IMR-90 (cell line): ENCODE results near the gene CARNS1. TPM values are rescaled to one million over a fixed set of nuclear protein-coding genes. Genes with fewer than 3 reads are reported as not detected.

ENCODE experiments used
- ATAC-seq: fragments of 200-7000 bp; cut with Tn5 transposase; 2 replicates; pipeline ENCODE4 v1.9.1; 2020; ENCODE audit warnings: low read depth, mild to moderate bottlenecking, moderate library complexity
- BruUV-seq: library from RNA; stranded (reverse); fragments of 400-500 nt; replicated peaks from 2 replicates; lab custom pipeline; 2021; lab: Mats Ljungman, UMichigan
- CTCF ChIA-PET: fragments of 300-600 bp; formaldehyde crosslinking; extraction: SDS; loops from one replicate; lab custom pipeline; 2021; ENCODE audit warnings: antibody characterized with exemption; lab: Yijun Ruan, JAX
- POLR2A ChIA-PET: fragments of 300-600 bp; sonication (Branson Sonifier 250); formaldehyde crosslinking; loops from one replicate; lab custom pipeline; 2022; ENCODE audit warnings: antibody characterized with exemption; ENCODE audit not compliant: unreplicated experiment; lab: Charles Lee
- DNase-seq: peaks from one replicate; pipeline ENCODE4 v3.0.0; 2013
- H2AFZ ChIP-seq: replicated peaks from 2 replicates; pipeline ENCODE3; 2013; ENCODE audit warnings: low read length, mild to moderate bottlenecking; ENCODE audit not compliant: poor library complexity
- H2AK5ac ChIP-seq: 2 replicates; pipeline ENCODE4 v1.6.1; 2013; ENCODE audit warnings: low read depth, low read length, inconsistent platforms
- H2AK9ac ChIP-seq: replicated peaks from 2 replicates; pipeline ENCODE3; 2013; ENCODE audit warnings: mild to moderate bottlenecking, low read depth, low read length, moderate library complexity; ENCODE audit not compliant: poor library complexity
- H2BK120ac ChIP-seq: 2 replicates; pipeline ENCODE4 v1.6.1; 2013; ENCODE audit warnings: low read depth, low read length, inconsistent platforms
- H2BK15ac ChIP-seq: 3 replicates; pipeline ENCODE4 v1.6.1; 2013; ENCODE audit warnings: low read depth, low read length, inconsistent platforms
- H2BK20ac ChIP-seq: 2 replicates; pipeline ENCODE4 v1.6.1; 2013; ENCODE audit warnings: low read depth, mild to moderate bottlenecking, inconsistent platforms, low read length, moderate library complexity
- H2BK5ac ChIP-seq: 2 replicates; pipeline ENCODE4 v1.6.1; 2013; ENCODE audit warnings: mild to moderate bottlenecking, low read depth, low read length, inconsistent platforms; ENCODE audit not compliant: poor library complexity, severe bottlenecking
- H3K14ac ChIP-seq: replicated peaks from 2 replicates; pipeline ENCODE4 v1.6.1; 2013; ENCODE audit warnings: low read depth, low read length, inconsistent platforms
- H3K18ac ChIP-seq: 2 replicates; pipeline ENCODE4 v1.6.1; 2013; ENCODE audit warnings: low read depth, low read length, control low read depth
- H3K23ac ChIP-seq: 2 replicates; pipeline ENCODE4 v1.6.1; 2013; ENCODE audit warnings: low read depth, low read length, inconsistent platforms
- H3K27ac ChIP-seq: 2 replicates; pipeline ENCODE4 v1.5.1; 2013; ENCODE audit warnings: mild to moderate bottlenecking, control low read depth, low read length; ENCODE audit not compliant: insufficient read depth
- H3K27me3 ChIP-seq: 2 replicates; pipeline ENCODE4 v1.6.1; 2013; ENCODE audit warnings: low read length; ENCODE audit not compliant: control insufficient read depth, insufficient read depth
- H3K36me3 ChIP-seq: 2 replicates; pipeline ENCODE4 v1.6.1; 2013; ENCODE audit warnings: low read length, mixed read lengths; ENCODE audit not compliant: control insufficient read depth, insufficient read depth
- H3K4ac ChIP-seq: 2 replicates; pipeline ENCODE4 v1.6.1; 2013; ENCODE audit warnings: low read depth, low read length, inconsistent platforms
- H3K4me1 ChIP-seq: 2 replicates; pipeline ENCODE4 v1.6.1; 2013; ENCODE audit warnings: low read length, mixed read lengths; ENCODE audit not compliant: control insufficient read depth, insufficient read depth
- H3K4me2 ChIP-seq: 2 replicates; pipeline ENCODE4 v1.6.1; 2013; ENCODE audit warnings: low read depth, mild to moderate bottlenecking, control low read depth, low read length, moderate library complexity
- H3K4me3 ChIP-seq: 2 replicates; pipeline ENCODE4 v1.5.1; 2013; ENCODE audit warnings: low read depth, mild to moderate bottlenecking, control low read depth, low read length, moderate library complexity; ENCODE audit not compliant: insufficient read depth
- H3K56ac ChIP-seq: 2 replicates; pipeline ENCODE4 v1.6.1; 2013; ENCODE audit warnings: low read length, inconsistent platforms; ENCODE audit not compliant: insufficient read depth; ENCODE audit errors: extremely low read depth
- H3K79me1 ChIP-seq, 2 experiments: 2 replicates each; pipeline ENCODE4 v1.6.1; 2013; ENCODE audit warnings: low read length in 2 of 2, inconsistent platforms in 1 of 2, low read depth in 1 of 2
- H3K9ac ChIP-seq: 2 replicates; pipeline ENCODE4 v1.6.1; 2013; ENCODE audit warnings: low read depth, low read length, control low read depth
- H3K9me1 ChIP-seq: 2 replicates; pipeline ENCODE4 v1.6.1; 2013; ENCODE audit warnings: low read length, inconsistent platforms; ENCODE audit not compliant: insufficient read depth
- H3K9me3 ChIP-seq: 2 replicates; pipeline ENCODE4 v1.6.1; 2013; ENCODE audit warnings: low read length; ENCODE audit not compliant: control insufficient read depth, insufficient read depth
- H4K20me1 ChIP-seq: 2 replicates; pipeline ENCODE4 v1.6.1; 2013; ENCODE audit warnings: low read length, inconsistent platforms; ENCODE audit not compliant: insufficient read depth
- H4K5ac ChIP-seq: 2 replicates; pipeline ENCODE4 v1.6.1; 2013; ENCODE audit warnings: mild to moderate bottlenecking, low read depth, low read length, control low read depth
- H4K8ac ChIP-seq, 2 experiments: 2 replicates each; pipeline ENCODE4 v1.6.1; 2013; ENCODE audit warnings: low read depth in 2 of 2, low read length in 2 of 2, control low read depth in 1 of 2, inconsistent platforms in 1 of 2
- H4K91ac ChIP-seq: 2 replicates; pipeline ENCODE4 v1.6.1; 2013; ENCODE audit warnings: low read depth, low read length, inconsistent platforms; ENCODE audit not compliant: insufficient read depth
- CEBPB ChIP-seq: IDR thresholded peaks from 2 replicates; pipeline ENCODE4 v1.6.1; 2012; ENCODE audit warnings: low read depth, low read length, improper control_type of control experiment
- ELK1 ChIP-seq: fragments of 150-350 bp; IDR thresholded peaks from 2 replicates; pipeline ENCODE4 v1.6.1; 2016; ENCODE audit warnings: low read depth, mild to moderate bottlenecking, low read length, moderate library complexity, borderline replicate concordance
- MAFK ChIP-seq: IDR thresholded peaks from 2 replicates; pipeline ENCODE4 v1.6.1; 2012; ENCODE audit warnings: low read depth, low read length, improper control_type of control experiment
- MXI1 ChIP-seq: IDR thresholded peaks from 2 replicates; pipeline ENCODE4 v1.6.1; 2012; ENCODE audit warnings: low read depth, mild to moderate bottlenecking, low read length, moderate library complexity, borderline replicate concordance
- NFE2L2 ChIP-seq: fragments of 150-350 bp; IDR thresholded peaks from 2 replicates; pipeline ENCODE4 v1.6.1; 2016; ENCODE audit warnings: low read depth, mild to moderate bottlenecking, low read length
- RFX5 ChIP-seq: IDR thresholded peaks from 2 replicates; pipeline ENCODE4 v1.8.0; 2012; ENCODE audit warnings: low read depth, mild to moderate bottlenecking, low read length, moderate library complexity
- WGBS, 2 experiments: methylation state at CpG; one replicate each; pipeline versions ENCODE4 v1.1.5 to v1.1.7; 2013; ENCODE audit warnings: missing lambda C conversion rate in 2 of 2; ENCODE audit not compliant: insufficient read length in 1 of 2; ENCODE audit errors: extremely low coverage in 2 of 2; 5-methylcytosine and 5-hydroxymethylcytosine counted together
- dilution Hi-C: fragments of 300-500 bp; cut with HindIII; formaldehyde crosslinking; loops from one replicate; pipeline ENCODE4 v1.14.3; 2018; ENCODE audit warnings: low sequenced_read_pairs; ENCODE audit not compliant: unreplicated experiment
- in situ Hi-C: fragments of 300-500 bp; cut with MboI; formaldehyde crosslinking; loops from 3 replicates; pipeline ENCODE4 v1.14.3; 2019; ENCODE audit warnings: low sequenced_read_pairs, inconsistent platforms, mixed read lengths
- intact Hi-C: fragments of 100-400 bp; cut with micrococcal nuclease; formaldehyde crosslinking; loops from 2 replicates; pipeline ENCODE4 v1.10.0; 2022
- polyA plus RNA-seq, 3 experiments: library from polyadenylated mRNA; depleted of rRNA; stranded (reverse); fragments of >200 nt; gene quantifications; 2 replicates each; pipeline ENCODE4 v1.2.3, GENCODE V29; 2012; ENCODE audit warnings: low replicate concordance in 1 of 3
- total RNA-seq: library from RNA; depleted of rRNA; stranded (reverse); fragments of >200 nt; gene quantifications from 2 replicates; pipeline ENCODE4 v1.2.3, GENCODE V29; 2012

CARNS1 gene
- total and polyA plus RNA-seq, 2 of the 4 experiments (the other 2 are of a cell fraction): under 0.01 to 0.32 TPM

GRCh38 chr11:67371911-67372320, 43.6 kb upstream of the CARNS1 start:
- peak overlapping the region; percentile 71 for H3K4me2 ChIP-seq
- H3K4me3 ChIP-seq: peak overlapping the region; percentile 52
- H3K4me1 ChIP-seq: peaks cover 52% of the 10 kb centered on the region
- H2AK5ac ChIP-seq: peak overlapping the region; percentile 98
- peak overlapping the region; percentile 27 for H4K5ac ChIP-seq
- peak overlapping the region; percentile 83 for H2BK120ac ChIP-seq
- DNase-seq (no peak), ATAC-seq (no peak)
- H3K27me3 ChIP-seq: no peaks in the 10 kb centered on the region
- peak overlapping the region; percentile 60 for H2AFZ ChIP-seq
- CTCF ChIA-PET: interaction anchor here (0.7 to 2.3 kb wide), 3 partner anchors 15 to 26 kb away, joined by 3 to 6 read pairs (median 3); no protein-coding TSS in a partner anchor
- peaks cover 36% of the 10 kb centered on the region for H3K9me1 ChIP-seq
- H3K4ac ChIP-seq: peak overlapping the region; percentile 92
- intact Hi-C loops (loop anchor here (2.0 kb wide), 1 partner anchor 15 kb away; no protein-coding TSS in a partner anchor), in situ Hi-C loops (no loop called here), dilution Hi-C loops (no loop called here)
- peaks cover 3% of the 10 kb centered on the region; the same call in 1 of the 2 replicates for H3K36me3 ChIP-seq
- 0% methylated on average over 1 of the region's 16 CpGs; no CpG with 5 or more reads in 1 of the 2 experiments for WGBS, 2 experiments
- H2AK9ac ChIP-seq: peak overlapping the region; percentile 95
- BruUV-seq: no TSS peak
- peak overlapping the region; percentile 88 for H4K91ac ChIP-seq
- peaks cover 47% of the 10 kb centered on the region for H4K20me1 ChIP-seq
- H3K9me3 ChIP-seq: no peaks in the 10 kb centered on the region
- H3K23ac ChIP-seq: peak overlapping the region; percentile 99
- peak overlapping the region; percentile 36; the same call in 1 of the 3 replicates for H2BK15ac ChIP-seq
- POLR2A ChIA-PET: no interaction called here
- H3K56ac ChIP-seq: peak overlapping the region; percentile 43; the same call in 1 of the 2 replicates
- no peak for TF ChIP-seq MXI1
- TF ChIP-seq RFX5: no peak
- TF ChIP-seq NFE2L2: no peak
- TF ChIP-seq ELK1: no peak
- TF ChIP-seq MAFK: no peak
- no peak for TF ChIP-seq CEBPB
- H4K8ac ChIP-seq: peak overlapping the region; percentile 13 to 78; a peak in 2 of 4 replicates
- peak overlapping the region; percentile 89 for H3K14ac ChIP-seq
- H2BK5ac ChIP-seq: peak overlapping the region; percentile 63
- H2BK20ac ChIP-seq: peak overlapping the region; percentile 57; the same call in 1 of the 2 replicates
- H3K79me1 ChIP-seq: peaks cover 5 to 50% of the 10 kb centered on the region in 2 experiments; a peak in 3 of 4 replicates
- H3K9ac ChIP-seq: peak overlapping the region; percentile 73
- peak overlapping the region; percentile 34 for H3K27ac ChIP-seq
- H3K18ac ChIP-seq: peak overlapping the region; percentile 18
